ENCODE results near the gene OR51B6.

Gene OR51B6

GRCh38 chr11:5366856-5367255 lies 15.5 kb downstream of the OR51B6 start:
- no peak for DNase-seq

- no peak for DNase-seq
Observed at GRCh38 chr11:5367448-5368074, 16.3 kb downstream of the OR51B6 start.

GRCh38 chr11:5368502-5369043 lies 17.3 kb downstream of the OR51B6 start:
- DNase-seq: no peak

GRCh38 chr11:5369789-5370188 lies 18.5 kb downstream of the OR51B6 start:
- no peak for DNase-seq

GRCh38 chr11:5380740-5381342 lies 29.5 kb downstream of the OR51B6 start:
- DNase-seq: peak; percentile 3

GRCh38 chr11:5383576-5383975 lies 32.3 kb downstream of the OR51B6 start, which contains the start of gene OR51M1:
Gene OR51M1, plus strand, starts transcription at chr11:5383812. Its CDS starts 5,587 bp downstream, at chr11:5389399.
- no peak for DNase-seq

GRCh38 chr11:5384335-5384734 lies 33.0 kb downstream of the OR51B6 start:
- DNase-seq: no peak

GRCh38 chr11:5390210-5390609 lies 38.9 kb downstream of the OR51B6 start:
- no peak for DNase-seq

- DNase-seq: no peak
Observed at GRCh38 chr11:5394091-5394490, 42.8 kb downstream of the OR51B6 start.

- no peak for DNase-seq
Observed at GRCh38 chr11:5398936-5399335, 47.6 kb downstream of the OR51B6 start.
